Thyroid gland (tissue), 4 donors: ENCODE measurements around the gene PHLDB1. TPM values are rescaled to one million over a fixed set of nuclear protein-coding genes. Genes with fewer than 3 reads are reported as not detected.
"Not testable (repeated sequence)": the region's sequence is repeated elsewhere in the genome, so short reads cannot be mapped to it uniquely, and the experiment has no call there.

Experiments
- DNase-seq, 2 donors: peaks; one replicate each; pipeline ENCODE4 v3.0.0-alpha.2; 2019
- H3K27ac ChIP-seq, 3 donors: fragments of 200-600 bp; sonication (generic); 1 replicate in 2 of 3; 2 replicates in 1 of 3; pipeline ENCODE4 v1.5.1; 2016 to 2019; ENCODE audit warnings: mild to moderate bottlenecking in 1 of 3, moderate library complexity in 1 of 3
- H3K27me3 ChIP-seq: fragments of 200-600 bp; sonication (generic); one replicate; pipeline ENCODE4 v1.5.1; 2019
- H3K36me3 ChIP-seq, 2 donors: fragments of 200-600 bp; sonication (generic); one replicate each; pipeline ENCODE4 v1.5.1; 2016 to 2019
- H3K4me1 ChIP-seq, 2 donors: fragments of 200-600 bp; sonication (generic); one replicate each; pipeline ENCODE4 v1.5.1; 2017 to 2019
- H3K4me3 ChIP-seq, 3 donors: fragments of 200-600 bp; sonication (generic); replicated peaks in 1 of 3; 1 replicate in 2 of 3; 2 replicates in 1 of 3; pipeline ENCODE4 v1.5.1; 2016; ENCODE audit warnings: mild to moderate bottlenecking in 1 of 3
- H3K9me3 ChIP-seq: fragments of 200-600 bp; sonication (generic); one replicate; pipeline ENCODE4 v1.5.1; 2017
- POLR2A ChIP-seq, 2 donors: fragments of 450-650 bp; IDR thresholded peaks; one replicate each; pipeline ENCODE4 v1.6.1; 2017; ENCODE audit warnings: antibody characterized with exemption in 2 of 2, mild to moderate bottlenecking in 2 of 2, moderate library complexity in 1 of 2
- WGBS, 2 donors: methylation state at CpG; one replicate each; pipeline ENCODE4 v1.1.5; 2017; 5-methylcytosine and 5-hydroxymethylcytosine counted together
- intact Hi-C: fragments of 100-400 bp; cut with DNase I; formaldehyde crosslinking; loops from one replicate; pipeline ENCODE4 v1.15.1; 2023
- total RNA-seq, 4 donors: library from RNA; depleted of rRNA; stranded (reverse); fragments of >200 nt; gene quantifications; one replicate each; pipeline ENCODE4 v1.2.3, GENCODE V29; 2016
- TF ChIP-seq, protein P1 (sequence below), 6 experiments: fragments of 200-600 bp in 3 of 6; fragments of 450-650 bp in 3 of 6; sonication (generic) in 3 of 6; IDR thresholded peaks; one replicate each; pipeline ENCODE4 v1.5.1; 2016 to 2019; ENCODE audit warnings: antibody characterized with exemption in 6 of 6, mild to moderate bottlenecking in 2 of 6, inconsistent platforms in 1 of 6, moderate library complexity in 1 of 6

The PHLDB1 gene
- total RNA-seq, result 100 to 1,000 TPM in 3 of 4 donors, 10 to 100 TPM in 1; 73.2 to 158 (median 120) TPM

DNA sequence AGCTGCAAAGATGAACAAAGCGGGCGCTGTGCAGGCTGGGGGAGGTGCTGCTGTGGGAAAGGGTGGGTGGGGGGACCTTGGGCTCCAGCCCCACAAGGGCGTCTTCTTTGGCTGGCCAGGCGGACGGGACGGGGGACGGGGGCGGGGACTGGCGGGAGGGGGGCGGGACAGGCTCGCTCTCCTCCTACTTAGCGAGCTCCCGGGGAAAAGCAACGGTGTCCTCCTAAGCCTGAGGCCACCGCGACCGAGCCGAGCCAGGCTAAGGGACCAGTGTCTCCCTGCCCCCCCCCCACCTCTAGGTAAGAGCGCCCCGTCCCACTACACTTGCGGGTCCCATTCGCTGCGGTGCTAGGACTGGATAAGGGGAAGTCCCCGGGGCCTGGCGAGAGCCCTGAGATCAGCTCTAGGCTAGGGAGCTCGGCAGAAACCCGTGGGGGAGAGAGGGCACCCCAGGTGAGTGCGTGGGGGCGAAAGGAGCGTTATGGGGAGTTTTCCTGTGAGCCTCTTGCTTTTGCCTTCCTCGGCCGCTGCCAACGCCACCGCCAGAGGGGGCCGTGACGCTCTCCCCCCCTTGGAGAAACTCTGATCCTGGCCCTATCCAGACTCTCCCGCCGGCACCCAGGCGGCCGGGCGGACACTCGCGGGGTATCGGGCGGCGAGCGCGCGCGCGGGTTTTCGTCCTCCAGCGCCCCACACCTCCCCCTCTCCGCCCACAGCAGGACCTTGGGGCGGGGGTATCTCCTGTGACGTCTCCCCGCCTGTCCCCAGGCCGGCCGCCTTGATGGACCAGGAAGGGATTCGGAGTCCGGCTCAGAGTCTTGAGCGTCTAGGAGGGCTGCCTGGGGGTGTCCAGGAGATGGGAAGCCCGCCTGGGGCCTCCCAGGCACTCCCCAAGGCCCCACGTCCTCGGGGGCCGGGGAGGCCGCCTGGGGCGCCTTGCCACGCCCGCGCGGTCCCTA, at the start of gene PHLDB1:
Gene PHLDB1, plus strand, starts transcription at position 215 of the 959 bp plus-strand sequence. CDS start 6,222 bp downstream, outside the sequence.
- peak; percentile 64 to 67 for DNase-seq
- TF ChIP-seq POLR2A (IDR thresholded peaks at IDR 0.05), result peak in 1 of 2 donors; percentile 32
- TF ChIP-seq, protein P1, sequence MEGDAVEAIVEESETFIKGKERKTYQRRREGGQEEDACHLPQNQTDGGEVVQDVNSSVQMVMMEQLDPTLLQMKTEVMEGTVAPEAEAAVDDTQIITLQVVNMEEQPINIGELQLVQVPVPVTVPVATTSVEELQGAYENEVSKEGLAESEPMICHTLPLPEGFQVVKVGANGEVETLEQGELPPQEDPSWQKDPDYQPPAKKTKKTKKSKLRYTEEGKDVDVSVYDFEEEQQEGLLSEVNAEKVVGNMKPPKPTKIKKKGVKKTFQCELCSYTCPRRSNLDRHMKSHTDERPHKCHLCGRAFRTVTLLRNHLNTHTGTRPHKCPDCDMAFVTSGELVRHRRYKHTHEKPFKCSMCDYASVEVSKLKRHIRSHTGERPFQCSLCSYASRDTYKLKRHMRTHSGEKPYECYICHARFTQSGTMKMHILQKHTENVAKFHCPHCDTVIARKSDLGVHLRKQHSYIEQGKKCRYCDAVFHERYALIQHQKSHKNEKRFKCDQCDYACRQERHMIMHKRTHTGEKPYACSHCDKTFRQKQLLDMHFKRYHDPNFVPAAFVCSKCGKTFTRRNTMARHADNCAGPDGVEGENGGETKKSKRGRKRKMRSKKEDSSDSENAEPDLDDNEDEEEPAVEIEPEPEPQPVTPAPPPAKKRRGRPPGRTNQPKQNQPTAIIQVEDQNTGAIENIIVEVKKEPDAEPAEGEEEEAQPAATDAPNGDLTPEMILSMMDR (IDR thresholded peaks at IDR 0.05), result peak in 4 of 6 experiments; percentile 19 to 48 (median 42)
- Histone ChIP-seq H3K4me3 (peak within 1 kb of the TSS; percentile 40 to 75 (median 63)), H3K36me3 (peaks cover 0 to 3% of the 10 kb centered on the region in 2 donors), H3K4me1 (peaks cover 14 to 49% of the 10 kb centered on the region in 2 donors), H3K27me3 (no peaks in the 10 kb centered on the region), H3K9me3 (no peaks in the 10 kb centered on the region), H3K27ac (peak within 1 kb of the TSS; percentile 66 to 94 (median 87))
- 12 to 23% methylated on average over 4 to 5 of the region's 72 CpGs for WGBS, 2 donors
- intact Hi-C loops, result loop anchor here (5.0 kb wide), 1 partner anchor 50 kb away; no protein-coding TSS in a partner anchor

- WGBS, 2 donors, result 90 to 95% methylated on average over 4 of the region's 4 CpGs
- H3K4me3 ChIP-seq, result no peak overlapping the region
- no peaks in the 10 kb centered on the region for H3K27me3 ChIP-seq
- DNase-seq, result no peak
- H3K9me3 ChIP-seq, result no peaks in the 10 kb centered on the region
- H3K4me1 ChIP-seq, result peaks cover 0 to 6% of the 10 kb centered on the region in 2 donors
- peaks cover 4 to 12% of the 10 kb centered on the region in 2 donors for H3K36me3 ChIP-seq
- TF ChIP-seq, protein P1 (IDR thresholded peaks at IDR 0.05), result no peak
- no peak for TF ChIP-seq POLR2A (IDR thresholded peaks at IDR 0.05)
- H3K27ac ChIP-seq, result no peak overlapping the region
- intact Hi-C loops, result no loop called here
These were observed 46.6 kb upstream of the PHLDB1 start for GRCh38 chr11:118560806-118561205.

DNA sequence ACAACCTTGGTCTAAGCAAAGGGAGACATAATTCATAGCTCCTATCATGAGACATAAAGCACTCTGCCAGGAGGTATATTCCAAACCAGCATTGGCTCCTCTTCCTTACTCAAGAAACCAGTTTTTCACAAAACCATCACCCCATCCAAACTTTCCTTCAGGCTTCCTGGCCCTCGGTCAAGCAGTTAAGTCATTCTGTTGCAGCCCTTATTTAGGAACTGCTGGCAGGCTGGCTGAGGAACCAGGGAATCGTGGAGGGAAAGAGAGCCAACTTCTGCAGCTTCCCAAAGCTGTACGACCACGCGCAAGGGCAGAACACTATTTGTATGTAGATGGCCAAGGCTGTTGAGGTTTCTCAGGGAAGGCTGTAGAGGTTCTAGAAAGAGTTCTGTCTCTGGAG, 42.4 kb upstream of the PHLDB1 start:
- H3K4me1 ChIP-seq, result peaks cover 0 to 6% of the 10 kb centered on the region in 2 donors
- DNase-seq, result peak in 1 of 2 donors; percentile 7
- intact Hi-C loops, result no loop called here
- TF ChIP-seq, protein P1 (IDR thresholded peaks at IDR 0.05), result no peak
- TF ChIP-seq POLR2A (IDR thresholded peaks at IDR 0.05), result no peak
- WGBS, 2 donors, result 40 to 63% methylated on average over 3 to 5 of the region's 5 CpGs
- H3K4me3 ChIP-seq, result peak overlapping the region in 1 of 3 donors; percentile 44
- peak overlapping the region in 1 of 3 donors; percentile 48 for H3K27ac ChIP-seq
- no peaks in the 10 kb centered on the region for H3K27me3 ChIP-seq
- no peaks in the 10 kb centered on the region for H3K36me3 ChIP-seq
- H3K9me3 ChIP-seq, result no peaks in the 10 kb centered on the region

DNA sequence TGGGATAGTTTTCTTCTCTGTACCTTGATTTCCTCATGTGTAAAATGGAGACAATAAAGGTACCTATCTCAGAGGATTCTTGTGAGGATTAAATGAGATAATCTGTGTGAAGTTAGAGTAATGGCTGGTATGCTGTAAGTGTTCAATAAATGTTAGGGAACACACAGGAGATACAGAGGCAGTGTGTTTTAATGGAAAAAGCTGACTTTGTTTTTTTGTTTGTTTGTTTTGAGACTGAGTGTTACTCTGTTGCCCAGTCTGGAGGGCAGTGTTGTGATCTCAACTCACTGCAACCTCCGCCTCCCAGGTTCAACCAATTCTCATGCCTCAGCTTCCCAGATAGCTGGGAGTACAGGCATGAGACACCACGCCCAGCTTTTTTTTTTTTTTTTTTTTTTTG, 37.7 kb upstream of the PHLDB1 start:
- 87 to 88% methylated on average over 2 of the region's 2 CpGs for WGBS, 2 donors
- Histone ChIP-seq H3K9me3 (no peaks in the 10 kb centered on the region), H3K27me3 (no peaks in the 10 kb centered on the region), H3K36me3 (no peaks in the 10 kb centered on the region), H3K27ac (no peak overlapping the region), H3K4me1 (peaks cover under 1 to 24% of the 10 kb centered on the region in 2 donors), H3K4me3 (no peak overlapping the region)
- TF ChIP-seq, protein P1 (IDR thresholded peaks at IDR 0.05), result no peak
- no peak for TF ChIP-seq POLR2A (IDR thresholded peaks at IDR 0.05)
- intact Hi-C loops, result no loop called here
- no peak for DNase-seq

DNA sequence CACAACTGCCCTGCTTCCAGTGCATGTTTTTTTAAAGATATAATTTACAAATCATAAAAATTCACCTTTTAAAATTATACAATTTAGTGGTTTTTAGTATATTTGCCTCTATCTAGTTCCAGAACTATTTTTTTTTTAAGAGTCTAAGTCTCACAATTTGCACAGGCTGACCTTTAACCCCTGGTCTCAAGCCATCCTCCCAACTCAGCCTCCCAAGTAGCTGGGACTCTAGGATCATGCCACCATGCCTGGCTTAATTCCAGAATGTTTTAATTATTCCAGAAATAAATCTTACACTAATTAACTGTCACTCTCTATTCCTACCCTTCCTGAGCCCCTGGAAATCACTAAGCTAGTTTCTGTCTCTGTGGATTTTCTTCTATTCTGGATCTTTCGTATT, 36.6 kb upstream of the PHLDB1 start:
- TF ChIP-seq POLR2A (IDR thresholded peaks at IDR 0.05), result no peak
- TF ChIP-seq, protein P1 (IDR thresholded peaks at IDR 0.05), result no peak
- Histone ChIP-seq H3K27me3 (no peaks in the 10 kb centered on the region), H3K27ac (no peak overlapping the region), H3K4me1 (peaks cover 9 to 28% of the 10 kb centered on the region in 2 donors), H3K4me3 (no peak overlapping the region), H3K9me3 (no peaks in the 10 kb centered on the region), H3K36me3 (no peaks in the 10 kb centered on the region)
- 98 to 100% methylated on average over 1 of the region's 1 CpG for WGBS, 2 donors
- DNase-seq, result no peak
- intact Hi-C loops, result no loop called here

DNA sequence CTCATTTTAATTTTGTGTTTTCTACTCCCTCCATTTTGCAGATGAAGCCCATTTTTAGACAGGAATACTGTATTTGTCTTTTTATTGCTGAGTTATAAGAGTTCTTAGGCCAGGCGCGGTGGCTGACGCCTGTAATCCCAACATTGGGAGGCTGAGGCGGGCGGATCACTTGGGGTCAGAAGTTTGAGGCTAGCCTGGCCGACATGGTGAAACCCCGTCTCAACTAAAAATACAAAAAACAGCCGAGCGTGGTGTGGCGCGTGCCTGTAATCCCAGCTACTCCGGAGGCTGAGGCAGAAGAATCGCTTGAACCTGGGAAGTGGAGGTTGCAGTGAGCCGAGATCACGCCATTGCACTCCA, 35.7 kb upstream of the PHLDB1 start:
- H3K27ac ChIP-seq, result peak overlapping the region; percentile 93 to 99 (median 98)
- H3K27me3 ChIP-seq, H3K9me3 ChIP-seq, H3K36me3 ChIP-seq, intact Hi-C loops: not testable (repeated sequence)
- H3K4me1 ChIP-seq, result peaks cover 18 to 33% of the 10 kb centered on the region in 2 donors
- peak overlapping the region in 2 of 3 donors; percentile 60 to 98 for H3K4me3 ChIP-seq
- WGBS, 2 donors, result 8 to 11% methylated on average over 15 of the region's 15 CpGs
- DNase-seq, result peak; percentile 24 to 43
